Measurements from ENCODE around the gene AGER.
"Not testable (repeated sequence)": the region's sequence is repeated elsewhere in the genome, so short reads cannot be mapped to it uniquely, and the experiment has no call there.

Gene AGER

DNA sequence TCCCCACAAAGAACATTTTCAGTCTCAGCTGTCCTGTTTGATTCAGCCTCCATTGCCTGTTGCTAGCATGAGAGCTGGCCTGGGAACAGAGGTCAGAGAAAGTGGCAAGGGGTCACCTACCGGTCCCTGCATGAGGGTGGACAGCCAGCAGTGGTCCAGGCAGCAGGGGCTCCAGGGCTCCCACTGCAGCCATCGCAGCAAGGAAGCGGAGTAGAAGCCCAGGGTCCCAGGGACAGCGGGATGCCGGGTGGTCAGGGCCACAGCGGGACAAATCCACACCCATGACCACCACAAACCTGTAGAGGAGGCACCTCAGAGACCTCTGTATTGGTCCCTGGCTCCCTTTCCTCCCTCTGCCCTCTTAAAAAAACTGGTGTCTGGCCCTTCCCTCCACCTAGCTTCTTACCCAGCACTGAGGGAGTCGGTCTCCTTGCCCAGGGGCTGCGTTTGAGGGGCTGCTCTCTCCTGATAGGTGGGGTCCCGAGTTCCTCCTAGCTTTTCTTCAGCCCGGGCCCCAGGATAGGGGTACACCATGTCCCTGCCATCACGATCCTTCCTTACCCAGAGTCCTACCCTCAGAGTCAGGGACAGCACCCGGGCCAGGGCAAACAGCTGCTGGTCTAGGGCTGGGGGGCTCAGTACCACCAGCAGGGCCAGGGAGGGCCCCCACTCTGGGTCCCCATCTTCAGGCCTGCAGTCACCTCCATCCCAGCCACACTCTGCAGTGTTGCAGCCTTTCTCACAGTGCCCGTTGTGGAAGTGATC, 16.8 kb upstream of the AGER start:
- DNase-seq, result no peak

DNA sequence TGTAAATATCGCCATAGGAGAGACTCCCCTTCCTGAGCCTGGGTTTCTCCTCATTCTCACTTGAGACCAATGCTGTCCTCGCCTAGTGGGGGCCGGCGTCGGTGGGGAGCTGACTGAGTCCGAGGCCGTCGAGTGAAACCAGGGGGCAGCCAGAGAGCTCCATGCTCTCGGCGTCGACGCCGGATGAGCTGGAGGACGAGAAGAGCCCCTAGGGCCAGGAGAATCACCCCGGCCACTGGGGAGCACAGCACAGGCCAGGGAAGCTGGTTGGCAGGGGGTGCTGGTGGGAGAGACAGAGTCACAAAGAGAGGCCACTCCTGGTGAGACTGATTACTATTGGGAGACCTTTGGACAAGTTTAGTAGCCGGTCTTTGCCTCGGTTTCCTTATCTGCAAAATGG, 14.8 kb upstream of the AGER start:
- DNase-seq, result no peak

DNA sequence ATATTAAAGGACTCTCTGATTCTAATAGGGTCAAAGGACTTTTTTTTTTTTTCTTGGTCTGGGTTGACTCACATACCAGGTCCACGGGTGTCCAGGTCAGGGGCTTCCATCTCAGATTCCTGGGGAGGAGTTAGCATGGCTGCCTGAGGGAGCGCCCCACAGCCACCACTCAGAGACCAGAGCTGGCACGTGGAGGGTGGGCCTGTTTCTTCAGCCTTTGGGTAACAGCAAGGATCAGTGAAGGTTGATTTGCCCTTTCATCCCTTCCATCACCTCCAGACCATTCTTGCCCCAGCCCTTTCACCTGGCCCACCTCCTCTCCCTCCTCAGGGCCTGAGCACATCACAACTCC, 14.3 kb upstream of the AGER start:
- DNase-seq, result no peak

DNA sequence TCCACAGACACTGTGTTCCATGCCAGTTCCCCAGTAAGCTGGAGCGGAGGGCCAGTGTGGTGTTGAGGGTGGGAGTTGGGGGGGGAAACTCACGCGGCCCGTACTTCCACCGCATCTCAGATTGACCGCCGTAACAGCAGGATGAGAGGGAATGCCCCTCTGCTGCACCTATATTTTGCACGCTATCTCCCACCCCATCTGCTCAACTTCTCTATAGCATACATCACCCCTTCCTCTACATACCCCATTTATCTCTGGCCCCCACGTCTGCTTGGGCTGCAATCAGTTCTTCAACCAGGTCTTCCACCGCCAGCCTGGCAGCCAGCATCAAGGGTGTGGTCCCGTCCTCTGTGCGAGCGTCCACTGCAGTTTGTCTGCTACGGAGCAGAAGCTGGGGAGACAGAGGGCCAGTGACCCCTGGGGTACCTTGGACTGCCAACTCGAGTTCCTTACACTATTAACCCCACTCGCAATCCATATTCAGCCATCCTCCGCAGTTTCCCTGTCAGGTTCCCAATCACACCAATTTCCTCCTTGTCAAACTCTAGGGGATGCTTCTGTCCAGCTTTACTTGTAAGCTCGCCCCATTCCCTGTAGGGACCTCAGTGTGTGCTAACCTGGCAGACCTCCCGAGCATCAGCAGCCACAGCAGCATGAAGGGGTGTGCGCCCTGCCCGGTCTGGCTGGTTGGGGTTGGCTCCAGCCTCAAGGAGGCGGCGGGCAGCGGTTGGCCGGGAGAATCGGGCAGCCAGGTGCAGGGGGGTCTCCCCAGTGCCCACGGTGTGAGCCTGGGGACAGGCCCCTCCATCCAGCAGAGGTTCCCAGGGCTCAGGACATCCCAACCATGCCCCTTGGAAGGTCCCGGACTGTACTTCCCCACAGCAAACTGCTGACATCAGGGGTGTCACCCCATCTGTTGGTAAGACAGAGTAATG, 12.9 kb upstream of the AGER start:
- peak in 24 of 58 donors; percentile 19 to 70 (median 46) for DNase-seq

DNA sequence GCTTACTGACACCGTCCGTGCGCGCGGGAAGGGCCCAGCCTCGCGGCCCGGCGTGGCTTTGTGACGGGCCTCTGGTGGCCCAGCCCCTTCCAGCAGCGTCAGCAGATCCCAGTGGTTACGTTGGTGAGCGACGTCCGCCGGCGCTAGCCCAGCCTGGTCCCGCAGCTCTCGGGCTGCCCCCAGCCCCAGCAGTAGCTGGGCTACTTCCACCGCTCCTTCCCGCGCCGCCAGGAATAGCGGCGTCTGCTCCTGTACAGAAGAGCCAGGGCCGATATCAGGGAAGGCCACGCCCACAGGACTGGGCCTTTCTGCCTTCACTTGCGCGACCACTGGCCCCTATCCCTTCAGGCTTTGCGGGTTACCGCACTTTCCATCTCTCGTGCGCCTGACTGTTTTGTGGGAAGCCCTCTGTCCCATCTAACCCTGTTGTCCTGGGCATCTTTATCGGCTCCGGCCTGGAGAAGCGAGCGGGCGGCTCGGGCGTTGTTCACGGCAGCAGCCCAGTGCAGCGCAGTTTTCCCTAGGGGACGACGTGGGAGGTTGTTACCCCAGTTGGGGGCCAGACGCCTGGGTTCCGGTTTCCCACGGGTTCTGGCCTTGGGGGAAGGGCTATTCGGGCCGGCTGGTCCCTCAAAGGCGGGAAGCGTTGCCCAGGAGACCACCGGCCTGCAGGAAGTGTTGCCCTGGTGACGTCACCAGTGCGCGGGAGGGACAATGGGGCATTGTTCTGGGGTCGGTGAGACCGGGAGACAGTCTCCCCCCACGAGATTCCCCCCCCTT, 12.0 kb upstream of the AGER start:
- peak; percentile 42 to 97 (median 90) for DNase-seq

DNA sequence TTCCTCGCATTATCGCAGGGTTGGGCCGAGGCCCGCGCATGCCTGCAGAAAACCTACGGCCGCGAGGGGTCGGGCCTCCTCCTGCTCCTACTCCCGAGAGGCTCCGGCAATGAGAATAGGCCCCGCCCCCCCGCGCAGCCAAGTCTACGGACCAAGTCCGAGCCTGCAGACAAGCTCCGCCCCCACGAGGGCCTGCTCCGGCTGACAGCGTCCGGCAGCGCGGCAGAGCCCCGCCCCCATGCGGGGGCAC, 11.5 kb upstream of the AGER start:
- DNase-seq, result peak; percentile 88 to 100 (median 100)

DNA sequence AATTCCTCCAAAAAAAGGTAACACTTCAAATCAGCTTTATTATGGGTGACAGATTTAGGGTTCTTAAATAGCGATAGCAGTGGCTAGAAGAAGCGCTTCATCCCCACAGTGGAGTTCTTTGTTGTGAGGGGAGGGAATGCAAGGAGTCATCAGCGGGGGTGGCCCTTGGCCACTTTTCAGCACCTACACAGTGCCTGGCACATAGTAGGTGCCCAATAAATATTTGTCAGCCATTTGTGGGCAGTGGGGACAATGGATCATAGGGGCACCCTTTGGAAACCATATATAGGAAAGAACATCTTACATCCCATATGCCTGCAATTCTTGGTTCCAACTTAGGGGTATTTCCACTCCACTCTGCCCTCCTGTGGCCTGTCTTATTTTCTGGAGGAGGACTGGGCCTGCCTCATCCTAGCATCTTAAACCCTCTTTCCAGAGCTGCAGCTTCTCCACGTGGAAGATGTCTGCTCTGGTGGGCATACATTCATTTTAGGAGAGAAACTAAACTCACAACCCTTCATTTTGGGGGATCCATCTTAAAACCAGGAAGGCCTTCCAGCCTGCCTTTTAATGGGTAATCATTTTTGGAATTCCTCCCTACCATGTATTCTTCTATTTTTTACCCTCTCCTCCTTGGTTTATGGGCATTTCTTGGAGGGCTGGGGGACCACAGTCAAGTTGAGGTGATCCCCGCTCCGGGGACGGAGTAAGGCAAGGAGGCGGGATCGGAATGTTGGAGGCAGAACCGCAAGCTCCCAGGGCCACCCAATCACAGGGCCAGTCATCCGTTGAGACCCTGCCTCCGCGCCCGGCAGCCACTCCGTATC, 11.0 kb upstream of the AGER start:
- peak in 17 of 58 donors; percentile 10 to 79 (median 52) for DNase-seq

DNA sequence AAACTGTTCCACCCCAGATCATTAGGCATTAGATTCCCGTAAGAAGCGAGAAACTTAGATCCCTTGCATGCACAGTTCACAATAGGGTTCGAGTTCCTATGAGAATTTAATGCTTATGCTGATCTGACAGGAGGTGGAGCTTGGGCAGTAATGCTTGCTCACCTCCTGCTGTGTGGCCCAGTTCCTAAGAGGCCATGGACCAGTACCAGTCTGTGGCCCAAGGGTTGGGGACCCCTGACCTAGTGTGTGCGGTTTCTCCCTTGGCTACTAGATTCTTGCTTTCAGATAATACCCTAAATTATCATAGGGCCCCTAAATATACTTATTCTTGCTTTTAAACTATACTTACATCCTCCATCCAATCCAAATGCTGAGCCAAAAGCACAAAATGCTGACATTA, 10.3 kb upstream of the AGER start:
- no peak for DNase-seq

DNA sequence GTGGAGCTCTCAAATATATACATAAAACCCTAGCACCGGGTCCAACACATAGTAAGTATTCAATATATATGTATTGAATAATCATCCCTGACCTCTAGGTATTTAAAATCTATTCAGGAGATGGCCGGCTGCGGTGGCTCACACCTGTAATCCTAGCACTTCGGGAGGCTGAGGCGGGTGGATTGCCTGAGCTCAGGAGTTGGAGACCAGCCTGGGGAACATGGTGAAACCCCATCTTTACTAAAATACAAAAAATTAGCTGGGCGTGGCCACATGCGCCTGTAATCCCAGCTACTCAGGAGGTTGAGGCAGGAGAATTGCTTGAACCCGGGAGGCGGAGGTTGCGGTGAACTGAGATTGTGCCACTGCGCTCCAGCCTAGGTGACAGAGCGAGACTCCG, 9.0 kb upstream of the AGER start:
- DNase-seq, result not testable (repeated sequence)

DNA sequence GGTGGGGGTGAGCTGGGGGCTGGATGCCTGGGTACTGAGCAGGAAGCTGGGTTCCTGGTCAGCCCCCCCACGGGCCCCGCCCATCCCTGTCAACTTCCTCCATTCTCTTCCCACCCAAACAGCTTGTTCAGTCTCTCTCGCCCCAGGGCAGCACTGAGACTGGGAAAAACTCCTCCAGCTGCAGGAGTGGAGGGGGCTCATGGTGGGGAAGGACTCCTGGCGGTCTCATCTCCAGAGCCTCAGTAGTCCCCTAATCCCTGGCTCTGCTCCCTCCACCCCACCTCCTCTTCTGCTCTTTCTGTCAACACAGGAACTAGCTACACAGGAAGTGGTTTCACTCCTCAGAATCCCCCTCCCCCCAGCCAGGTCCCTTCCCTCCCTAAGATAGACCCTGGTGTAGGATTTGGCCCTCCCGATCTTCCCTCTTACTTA, 8.6 kb upstream of the AGER start, which contains the start of gene GPSM3:
TSS of gene GPSM3 (minus strand) at position 36 of the 432 bp plus-strand sequence. CDS start 130 bp downstream, outside the sequence.
- DNase-seq, result peak in 7 of 58 donors; percentile 5 to 42 (median 17)

DNA sequence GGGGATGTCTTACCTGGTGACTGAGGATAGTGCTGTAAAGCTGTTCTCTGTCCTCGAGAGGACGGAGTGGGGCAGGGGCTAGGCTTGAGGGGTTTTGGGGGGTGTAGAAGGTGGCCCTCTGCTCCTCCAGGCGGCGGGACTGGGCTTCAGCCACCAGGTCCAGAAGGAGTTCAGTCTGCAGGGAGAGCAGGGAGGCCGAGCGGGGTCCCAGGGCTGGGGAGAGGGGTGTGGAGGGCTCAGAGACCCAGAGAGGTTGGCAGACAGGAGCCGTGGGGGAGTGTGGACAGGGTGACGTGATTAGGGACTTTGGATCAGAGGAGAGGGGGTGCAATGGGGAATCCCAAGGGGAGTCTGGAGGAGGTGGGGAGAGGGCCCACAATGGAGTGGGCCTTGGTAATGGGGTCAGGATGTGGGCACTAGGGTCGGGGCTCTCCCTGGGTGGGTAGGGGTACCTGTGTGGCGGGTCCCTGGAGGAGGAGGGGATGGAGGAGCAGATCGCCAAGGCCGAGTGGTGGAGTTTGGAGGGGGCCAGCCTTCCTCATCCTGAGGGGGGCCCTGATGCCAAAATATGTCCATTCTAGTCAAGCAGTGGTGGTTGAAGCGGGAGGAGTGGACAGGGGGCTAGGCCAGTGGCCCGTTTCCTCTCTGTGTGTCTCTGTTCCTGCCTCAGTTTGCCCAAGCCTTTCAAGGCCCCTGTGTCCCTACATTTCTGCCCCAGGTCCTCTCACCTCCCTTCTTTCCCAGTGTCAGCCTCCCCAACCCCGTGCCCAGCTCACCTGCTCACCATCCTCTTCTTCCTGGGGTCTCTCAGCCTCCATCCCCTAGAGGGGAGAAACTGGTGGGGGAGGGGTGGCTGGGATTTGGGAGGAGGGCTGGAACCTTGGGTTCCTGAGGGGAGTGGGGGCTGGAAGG, 7.9 kb upstream of the AGER start:
- no peak for DNase-seq

DNA sequence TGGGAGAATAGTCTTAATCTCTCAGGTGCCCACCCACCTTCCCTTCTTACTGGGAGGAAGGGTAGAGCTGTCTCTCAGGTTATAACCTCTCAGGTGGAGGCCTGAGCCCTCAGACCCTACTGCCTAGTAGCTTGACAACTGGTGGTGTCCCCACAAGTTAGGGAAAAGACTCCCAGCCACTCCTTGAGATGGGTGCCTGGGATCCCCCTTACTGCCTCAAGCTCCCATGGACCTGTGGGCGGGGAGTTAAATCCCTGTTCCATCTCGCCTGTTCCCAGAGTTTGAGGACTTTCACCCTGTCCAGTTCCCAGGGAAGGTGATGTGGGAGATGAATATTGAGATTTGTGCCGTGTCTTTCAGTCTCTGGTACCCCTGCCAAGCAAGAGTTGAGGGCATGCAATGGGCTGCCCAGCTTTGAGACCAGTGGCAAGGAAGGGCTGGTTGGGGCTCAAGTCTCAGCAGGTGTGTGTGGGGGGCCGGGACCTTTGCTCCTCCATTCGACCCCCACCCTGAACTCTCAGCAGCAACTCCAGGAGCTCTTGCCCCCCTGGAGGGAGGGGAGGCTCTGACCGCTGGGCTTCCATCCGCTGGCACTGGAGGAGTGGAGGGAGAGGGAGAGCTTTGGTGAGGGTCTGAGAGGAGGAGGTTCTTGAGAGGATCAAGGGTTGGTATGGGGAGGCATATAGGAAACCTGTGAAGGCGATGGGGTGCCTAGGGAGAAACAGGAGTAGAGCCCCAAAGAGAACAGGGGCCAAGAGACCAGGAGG, 7.0 kb upstream of the AGER start:
- no peak for DNase-seq

DNA sequence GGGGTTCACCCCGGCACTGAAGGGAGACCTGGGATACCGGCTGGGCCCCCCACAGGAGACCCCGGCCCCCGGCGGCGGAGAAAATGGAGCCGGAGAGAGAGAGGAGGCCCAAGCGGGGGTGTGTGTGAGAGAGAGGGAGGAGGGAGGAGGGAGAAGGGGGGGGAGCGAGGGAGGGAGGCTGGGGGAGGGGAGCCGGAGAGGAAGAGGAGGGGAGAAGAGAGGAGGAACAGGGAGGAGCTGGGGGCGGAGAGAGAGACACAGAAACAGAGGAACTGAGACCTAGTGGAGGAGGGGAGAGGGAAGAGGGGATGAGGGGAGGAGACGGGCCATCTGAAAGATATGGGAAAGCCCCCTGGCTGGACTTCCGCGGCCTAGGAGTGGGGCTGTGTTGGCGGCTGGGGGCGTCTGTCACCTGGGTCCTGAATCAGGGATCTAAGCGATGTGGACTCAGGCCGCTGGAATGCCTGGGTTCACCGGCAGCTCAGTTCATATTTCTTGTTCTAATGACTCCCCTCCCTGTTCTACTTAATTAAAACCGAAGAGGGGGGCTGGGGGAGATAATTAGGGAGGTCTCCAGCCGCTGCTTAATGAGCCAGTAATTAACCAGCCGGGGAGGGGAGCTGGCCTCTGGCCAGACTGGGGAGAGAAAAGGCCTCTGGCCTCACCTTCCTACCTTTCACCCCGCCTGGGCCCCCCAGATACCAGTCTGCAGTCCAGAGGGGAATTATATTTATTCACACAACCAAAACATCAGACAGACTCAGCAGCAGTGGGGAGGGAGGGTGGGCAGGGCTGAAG, 6.2 kb upstream of the AGER start, which contains the start of gene PBX2:
TSS of gene PBX2 (minus strand) at position 149 of the 798 bp plus-strand sequence. CDS start 287 bp downstream, outside the sequence.
- peak; percentile 16 to 94 (median 86) for DNase-seq

DNA sequence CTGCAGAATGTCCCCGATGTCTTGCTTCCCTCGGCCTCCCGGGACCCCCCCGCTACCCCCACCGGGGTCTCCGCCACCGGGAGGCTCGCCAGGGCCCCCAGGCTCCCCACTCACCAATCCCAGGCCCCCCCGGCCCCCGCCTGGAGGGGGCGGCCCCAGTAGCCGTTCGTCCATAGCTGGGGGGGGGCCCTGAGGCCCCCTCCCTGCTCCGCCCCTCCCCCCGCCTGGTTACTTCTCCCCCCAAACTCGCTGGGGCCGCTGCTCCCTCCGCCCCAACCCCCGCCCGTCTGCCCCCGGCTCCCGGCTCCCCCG, 5.6 kb upstream of the AGER start:
- peak in 7 of 58 donors; percentile 43 to 86 (median 61) for DNase-seq

DNA sequence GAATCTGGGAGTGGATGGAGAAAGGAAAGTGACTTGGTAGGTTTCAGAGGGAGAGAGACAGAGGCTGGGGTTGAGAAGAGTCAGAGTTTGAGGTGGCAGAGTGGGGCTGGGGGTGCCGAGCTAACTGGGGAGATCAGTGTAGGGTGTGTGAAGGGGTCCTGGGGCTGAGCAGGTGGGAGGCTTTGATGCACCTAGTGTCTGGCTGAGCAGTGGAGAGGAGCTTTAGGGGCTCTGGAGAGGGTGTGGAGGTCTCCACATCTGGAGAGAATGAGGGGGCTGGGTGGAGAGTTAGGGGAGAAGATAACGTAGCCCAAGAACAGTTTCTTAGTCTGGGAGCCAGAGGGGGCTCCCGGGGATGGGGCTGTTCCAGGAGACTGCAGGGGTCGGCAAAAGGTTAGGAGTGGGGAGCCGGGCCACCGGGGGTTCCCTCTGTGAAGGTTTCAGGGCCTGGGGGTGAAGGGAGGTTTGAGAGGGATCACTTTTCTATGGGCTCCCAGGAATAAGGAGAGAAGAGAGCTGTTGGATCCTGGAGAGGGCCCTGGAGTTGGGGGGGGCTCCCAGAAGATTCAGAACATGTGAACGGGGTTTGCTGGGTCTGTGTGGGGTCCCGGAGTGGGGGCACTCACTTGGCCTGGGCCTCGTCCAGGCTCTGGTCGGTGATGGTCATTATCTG, 5.2 kb upstream of the AGER start:
- DNase-seq, result peak in 1 of 58 donors; percentile 26

DNA sequence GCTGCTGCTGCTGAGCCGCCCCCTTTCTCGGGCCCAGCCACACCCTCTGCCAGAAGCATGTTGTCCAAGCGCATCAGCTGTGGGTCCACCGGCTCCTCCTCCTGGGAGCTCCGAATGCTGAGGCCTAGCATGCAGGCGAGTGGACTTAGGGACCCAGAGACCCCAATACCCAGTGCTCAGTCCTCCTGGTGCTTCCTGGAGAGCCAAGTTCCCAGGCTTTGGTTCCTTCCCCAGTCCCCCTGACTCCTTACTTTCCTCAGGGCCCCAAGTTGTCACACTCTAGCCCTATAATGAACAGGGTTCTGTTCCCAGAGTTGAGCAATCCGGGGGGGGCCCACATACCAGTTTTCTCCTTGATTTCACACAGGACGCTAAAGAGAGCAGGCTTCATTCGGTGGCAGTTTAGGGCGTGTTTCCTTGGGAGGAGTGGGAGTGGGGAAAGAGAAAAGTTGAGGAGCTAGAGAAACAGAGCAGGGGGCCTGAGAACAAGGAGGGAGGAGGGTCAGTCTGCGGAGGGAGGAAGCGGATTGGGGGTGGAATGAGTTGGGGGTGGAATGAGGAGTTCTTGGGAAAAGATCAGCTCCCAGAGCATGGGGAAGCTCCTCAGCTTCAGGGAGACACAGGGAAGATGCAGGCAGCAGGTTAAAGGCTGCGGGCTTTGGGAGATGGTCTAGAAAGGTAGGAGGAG, 4.5 kb upstream of the AGER start:
- DNase-seq, result no peak

All from anterior cingulate cortex (tissue), 58 donors.